Dermis blood vessel endothelial cell (primary cell): Measurements from ENCODE around the gene ABCA1. TPM values are rescaled to one million over a fixed set of nuclear protein-coding genes. Genes with fewer than 3 reads are reported as not detected.
"Not testable (repeated sequence)": the region's sequence is repeated elsewhere in the genome, so short reads cannot be mapped to it uniquely, and the experiment has no call there.

Experiments used
- DNase-seq: peaks from one replicate; pipeline ENCODE4 v3.0.0; 2010
- total RNA-seq: library from RNA; depleted of rRNA; stranded (reverse); fragments of >200 nt; gene quantifications from 2 replicates; pipeline ENCODE4 v1.2.3, GENCODE V29; 2014

Gene ABCA1
- total RNA-seq, 1 donor from 2014 or later: 35.7 TPM

DNA sequence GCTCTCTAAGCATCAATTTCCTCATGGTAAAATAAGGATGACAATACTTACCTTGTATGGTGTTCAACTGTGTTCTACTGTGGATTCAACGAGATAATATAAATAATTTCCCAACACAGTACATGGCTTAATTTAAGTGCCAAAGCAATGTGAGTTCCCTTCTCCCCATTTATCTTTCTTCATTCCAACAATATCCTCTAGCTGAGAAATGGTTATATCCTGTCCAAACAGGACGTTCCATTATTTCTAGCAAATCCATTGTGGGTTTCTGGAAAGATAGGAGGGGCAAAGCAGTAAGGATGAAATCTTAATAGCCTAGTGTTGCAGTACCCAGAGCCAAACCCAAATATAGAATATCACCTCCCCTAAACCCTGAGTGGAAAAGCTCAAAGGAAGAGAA lies 22.0 kb downstream of the ABCA1 start:
- DNase-seq: peak; percentile 19

DNA sequence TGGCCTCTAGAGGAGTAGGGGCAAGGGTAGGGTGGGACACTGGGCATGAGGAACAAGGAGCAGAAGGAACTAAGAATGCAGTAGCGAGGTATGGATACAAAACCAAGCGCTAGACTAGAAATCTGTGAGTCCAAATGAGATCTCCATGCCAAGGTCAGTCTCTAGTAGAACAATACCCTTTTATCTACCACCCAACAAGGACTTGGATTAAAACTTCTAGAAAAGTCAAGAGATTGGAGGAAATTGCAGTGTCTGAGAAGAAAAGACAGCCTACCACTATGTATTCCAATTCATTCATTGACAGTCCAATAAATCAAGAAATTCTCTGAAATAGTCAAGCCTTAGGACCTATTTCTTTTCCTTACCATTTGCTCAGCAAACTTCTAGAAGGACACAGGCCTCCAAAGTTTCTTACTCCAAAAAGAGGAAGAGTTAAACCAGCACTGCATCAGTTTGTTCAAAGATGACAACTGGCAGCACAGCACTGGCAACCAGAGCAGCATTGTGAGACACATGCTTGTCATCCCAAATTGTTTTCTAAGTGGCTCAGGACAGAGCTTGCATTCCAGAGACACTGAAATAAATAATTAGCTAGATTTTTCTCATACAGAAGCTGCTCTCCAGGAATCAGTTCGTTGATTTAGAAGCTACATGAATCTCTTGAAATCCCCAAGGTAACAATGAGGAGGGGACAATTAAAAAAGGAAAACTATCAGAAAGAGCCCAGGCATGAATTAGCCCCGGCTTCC lies 22.6 kb downstream of the ABCA1 start:
- DNase-seq: no peak

DNA sequence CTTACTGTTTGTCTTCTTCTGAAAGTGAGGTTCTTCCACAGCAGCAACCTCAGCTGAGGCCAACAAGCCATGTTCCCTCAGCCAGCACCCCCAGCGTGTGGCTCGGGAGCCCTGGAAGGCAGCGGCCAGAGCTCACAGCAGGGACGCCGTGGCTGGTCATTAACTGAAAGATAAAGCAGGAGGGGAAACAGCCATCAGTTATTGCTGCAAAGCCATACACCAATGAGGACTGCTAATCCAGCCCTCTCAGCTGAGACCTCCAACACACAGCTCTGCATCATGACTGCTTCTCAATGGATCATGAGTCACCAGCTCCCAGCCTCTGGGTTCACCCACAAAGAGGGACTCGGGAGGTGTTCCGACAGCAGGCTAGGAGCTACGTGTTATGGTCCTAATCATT lies 24.3 kb downstream of the ABCA1 start:
- no peak for DNase-seq

DNA sequence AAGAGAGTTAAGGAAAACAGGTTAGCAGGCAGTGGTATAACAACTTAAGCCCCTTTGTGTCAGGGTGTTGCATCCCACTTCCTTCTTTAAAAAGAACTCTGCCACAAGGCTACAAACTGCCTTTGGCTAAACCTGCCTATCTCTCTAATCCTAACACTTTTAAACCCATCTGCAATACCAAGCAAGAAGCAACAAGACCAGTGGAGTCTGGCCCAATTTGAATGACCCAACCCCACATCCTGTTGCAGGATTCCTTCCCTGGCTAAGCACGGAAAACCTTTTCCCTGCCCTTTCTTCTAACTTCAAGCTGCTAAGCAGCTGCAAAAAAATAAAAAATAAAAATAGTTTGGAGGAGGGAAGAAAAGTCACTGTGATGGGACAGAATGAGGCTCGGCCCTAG lies 27.1 kb downstream of the ABCA1 start:
- DNase-seq: no peak

DNA sequence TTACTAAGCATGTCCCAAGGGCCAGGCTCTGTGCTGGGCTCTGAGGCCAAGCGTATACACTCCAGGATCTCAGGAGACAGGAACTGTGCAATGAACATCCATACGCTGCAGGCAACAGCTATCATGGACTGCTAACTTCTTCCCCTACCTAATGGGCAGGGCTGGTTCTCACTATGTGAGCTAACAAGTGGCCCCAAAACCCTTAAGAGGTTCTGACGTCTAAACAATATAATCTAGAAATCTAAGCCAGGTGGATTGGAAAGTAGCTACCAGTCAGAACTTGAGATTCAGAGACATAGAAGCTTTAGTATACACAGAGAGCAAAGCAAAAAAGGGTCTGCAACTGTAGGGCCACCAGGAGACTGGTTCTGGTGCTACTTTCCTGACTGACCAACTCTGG lies 27.6 kb downstream of the ABCA1 start:
- no peak for DNase-seq

DNA sequence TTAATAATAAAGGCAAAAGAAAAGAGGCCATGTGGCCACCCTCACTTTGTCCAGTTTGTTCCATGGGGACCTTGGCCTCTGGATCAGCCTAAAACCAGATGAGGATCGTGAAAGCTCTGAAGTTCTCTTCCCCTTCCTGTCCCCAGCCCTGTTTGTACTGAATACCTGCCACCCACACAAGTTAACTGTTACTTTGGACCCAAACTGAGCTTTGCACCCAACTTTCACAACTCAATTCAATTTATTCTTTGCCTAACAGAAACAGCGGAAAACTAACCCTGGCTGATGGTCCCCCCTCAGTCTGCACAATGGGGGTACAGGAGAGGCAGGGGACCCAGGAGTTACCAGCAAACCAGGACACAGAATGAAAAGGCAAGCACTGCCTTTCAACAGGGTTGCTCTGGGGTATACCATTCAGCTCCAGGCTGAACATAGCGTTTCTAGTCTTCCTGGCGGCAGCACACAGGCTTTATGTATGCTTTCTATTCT lies 28.2 kb downstream of the ABCA1 start:
- no peak for DNase-seq

DNA sequence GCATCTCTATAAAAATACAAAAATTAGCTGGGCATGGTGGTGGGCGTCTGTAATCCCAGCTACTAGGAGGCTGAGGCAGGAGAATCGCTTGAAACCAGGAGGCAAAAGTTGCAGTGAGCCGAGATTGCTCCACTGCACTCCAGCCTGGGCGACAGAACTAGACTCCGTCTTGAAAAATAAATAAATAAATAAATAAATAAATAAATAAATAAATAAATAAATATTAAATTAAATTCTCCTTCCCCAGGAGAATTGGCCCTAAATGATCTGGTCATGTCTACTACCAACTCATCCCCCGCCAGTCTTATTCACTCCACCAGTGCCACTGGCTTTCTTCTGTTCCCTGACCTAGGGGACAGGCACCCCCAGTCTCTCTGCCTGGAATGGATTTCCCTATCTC lies 29.6 kb downstream of the ABCA1 start:
- DNase-seq: not testable (repeated sequence)

DNA sequence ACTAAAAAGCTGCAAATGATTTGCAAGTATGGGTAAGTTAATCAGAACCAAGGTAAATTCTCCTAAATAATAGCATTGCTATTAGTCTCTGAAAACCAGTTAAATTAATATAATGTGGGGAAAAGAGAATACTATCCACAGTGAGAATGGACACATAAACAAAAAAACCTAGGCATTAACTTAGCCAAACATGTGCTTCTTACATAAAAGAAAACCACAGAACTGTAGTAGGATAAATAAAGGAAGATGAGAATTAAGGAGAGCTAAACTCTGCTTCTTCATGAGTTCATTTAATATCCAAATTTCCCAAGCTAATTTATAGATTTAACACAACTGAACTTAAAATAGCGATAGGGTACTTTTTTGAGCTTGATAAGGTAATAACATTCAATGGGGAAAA lies 31.8 kb downstream of the ABCA1 start:
- no peak for DNase-seq

DNA sequence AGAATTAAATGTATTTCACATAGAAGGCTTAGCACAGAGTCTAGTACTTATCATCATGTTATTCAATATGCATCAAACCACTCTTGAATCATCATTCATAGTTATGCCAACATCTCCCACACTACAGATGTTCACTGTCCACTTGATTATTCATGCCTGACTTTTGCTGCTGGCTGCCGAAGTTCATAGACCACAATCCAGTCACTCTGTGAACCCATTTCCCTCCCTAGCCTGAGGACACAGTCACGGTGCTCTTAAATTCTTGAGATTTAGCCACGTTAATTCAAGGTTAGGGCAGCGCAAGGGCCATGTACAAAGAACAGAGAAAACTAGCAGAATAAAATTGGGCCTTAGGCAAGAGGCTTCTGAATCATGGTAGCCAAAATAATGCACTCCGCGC lies 32.4 kb downstream of the ABCA1 start:
- DNase-seq: no peak

DNA sequence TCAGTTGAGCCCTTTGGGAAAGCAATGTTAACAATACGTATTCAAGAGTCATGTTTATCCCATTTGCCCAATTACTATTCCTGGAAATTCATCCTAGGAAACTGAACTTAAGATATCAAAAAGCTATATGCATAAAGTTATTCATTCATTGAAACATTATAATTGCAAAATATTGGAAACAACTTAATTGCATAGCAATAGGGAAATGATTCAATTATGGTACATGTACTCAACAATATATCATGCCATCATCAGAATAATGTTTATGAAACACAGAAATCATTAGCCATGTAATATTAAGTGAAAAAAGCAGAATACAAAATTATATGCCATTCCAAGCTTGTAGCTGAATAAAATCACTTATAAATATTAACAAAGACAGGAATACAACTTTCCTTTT lies 35.3 kb downstream of the ABCA1 start:
- no peak for DNase-seq

DNA sequence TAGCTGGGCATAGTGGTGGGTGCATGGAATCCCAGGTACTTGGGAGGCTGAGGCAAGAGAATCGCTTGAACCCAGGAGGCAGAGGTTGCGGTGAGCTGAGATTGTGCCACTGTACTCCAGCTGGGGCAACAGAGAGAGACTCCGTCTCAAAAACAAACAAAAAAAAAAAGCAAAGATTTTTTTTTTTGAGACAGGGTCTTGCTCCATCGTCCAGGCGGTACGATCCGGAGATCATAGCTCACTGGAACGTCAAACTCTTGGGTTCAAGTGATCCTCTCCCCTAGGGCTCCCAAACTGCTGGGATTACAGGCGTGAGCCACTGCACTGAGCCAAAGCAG lies 37.6 kb downstream of the ABCA1 start:
- no peak for DNase-seq

DNA sequence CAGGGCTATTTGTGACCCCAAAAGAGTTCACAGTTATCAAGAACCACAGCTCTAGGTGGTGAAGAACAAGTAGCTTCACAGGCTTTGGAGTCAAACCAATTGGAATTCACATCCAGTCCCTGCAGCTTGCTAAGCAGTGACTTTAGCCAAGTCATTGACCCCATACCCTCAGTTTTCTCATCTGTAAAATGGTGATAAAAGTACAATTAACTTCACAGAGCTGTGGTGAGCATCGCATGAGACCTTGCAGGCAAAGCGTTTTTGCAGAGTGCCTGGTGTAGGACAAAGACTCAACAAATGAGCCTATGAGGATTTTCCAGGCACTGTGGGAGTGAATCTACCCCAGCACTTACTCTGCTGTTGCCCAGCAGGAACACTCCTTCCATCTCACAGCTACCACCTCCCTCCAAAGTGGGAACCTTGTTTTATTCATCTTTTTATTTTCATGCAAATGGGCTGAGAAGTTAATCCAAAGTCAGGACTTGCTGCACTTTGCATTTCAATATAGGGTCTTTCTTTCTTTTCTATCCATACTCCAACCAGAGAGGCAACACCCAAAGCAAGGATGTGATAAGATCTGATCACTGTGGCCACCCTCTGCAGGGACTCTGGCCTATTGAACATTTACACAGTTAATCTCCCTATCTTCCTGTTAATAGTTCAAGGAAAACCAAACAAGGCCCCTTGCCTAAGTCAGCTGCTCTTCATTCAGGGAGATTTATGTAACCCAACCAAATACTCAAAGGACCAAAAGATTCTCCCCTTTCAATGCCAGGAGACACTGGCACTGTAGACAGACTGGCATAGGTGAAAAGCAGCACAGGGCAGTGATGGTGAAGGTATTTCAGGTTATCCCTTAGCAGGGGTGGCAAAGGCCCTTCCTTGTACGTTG lies 41.9 kb downstream of the ABCA1 start:
- no peak for DNase-seq

DNA sequence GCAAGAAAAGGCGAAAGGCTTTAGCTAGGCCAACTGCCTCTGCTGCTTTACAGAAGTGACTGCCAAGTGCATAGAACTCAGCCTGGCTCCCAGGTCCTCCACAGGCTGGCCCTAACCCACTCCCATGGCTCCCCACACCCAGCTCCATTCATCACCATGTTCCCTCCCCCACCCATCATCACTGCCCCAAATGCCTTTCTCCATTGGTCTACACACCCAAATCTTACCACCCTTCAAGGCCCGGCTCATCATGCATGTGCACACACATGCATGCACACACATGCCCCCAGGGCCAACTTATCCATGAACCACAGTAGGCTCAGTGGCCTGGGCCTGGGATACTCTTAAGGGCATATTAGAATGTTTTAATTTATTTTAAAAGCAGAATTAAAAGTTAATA lies 44.8 kb downstream of the ABCA1 start:
- no peak for DNase-seq

DNA sequence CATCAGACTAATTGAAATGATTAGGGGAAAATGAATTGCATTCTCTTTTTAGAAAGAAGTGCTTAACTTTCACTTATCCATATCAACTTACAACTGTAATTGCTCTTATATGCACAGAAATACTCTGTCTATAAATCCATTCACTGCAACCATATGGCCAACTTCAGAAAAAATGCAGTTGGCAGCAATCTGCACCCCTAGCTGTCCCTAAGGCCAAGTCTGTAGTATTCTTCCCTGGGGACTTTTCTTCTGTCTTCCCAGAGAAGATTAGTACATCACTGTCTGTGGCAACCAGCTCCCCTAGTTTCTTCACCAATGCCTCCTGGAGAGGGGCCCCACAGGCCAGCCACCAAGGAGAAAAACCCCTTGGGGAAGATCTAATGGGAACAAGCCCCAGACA lies 45.4 kb downstream of the ABCA1 start:
- no peak for DNase-seq

DNA sequence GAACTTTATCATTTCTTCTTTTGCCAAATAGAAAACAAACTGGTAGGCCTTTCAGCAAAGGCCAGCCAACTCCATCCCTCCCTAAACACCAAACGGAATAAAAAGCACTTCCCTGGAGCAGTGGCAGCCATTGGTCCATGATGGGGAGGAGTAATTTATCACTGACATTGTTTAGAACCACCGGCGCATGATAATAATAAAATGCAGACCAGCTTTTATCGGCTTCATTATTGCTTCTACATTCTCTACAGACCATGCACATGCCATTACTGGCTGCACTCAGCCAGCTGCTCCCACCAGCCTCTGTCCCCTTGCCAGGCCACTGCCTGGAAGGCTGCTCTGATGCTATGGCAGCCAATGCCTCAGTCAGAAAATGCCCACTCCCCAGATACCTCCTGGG lies 45.9 kb downstream of the ABCA1 start:
- DNase-seq: no peak

DNA sequence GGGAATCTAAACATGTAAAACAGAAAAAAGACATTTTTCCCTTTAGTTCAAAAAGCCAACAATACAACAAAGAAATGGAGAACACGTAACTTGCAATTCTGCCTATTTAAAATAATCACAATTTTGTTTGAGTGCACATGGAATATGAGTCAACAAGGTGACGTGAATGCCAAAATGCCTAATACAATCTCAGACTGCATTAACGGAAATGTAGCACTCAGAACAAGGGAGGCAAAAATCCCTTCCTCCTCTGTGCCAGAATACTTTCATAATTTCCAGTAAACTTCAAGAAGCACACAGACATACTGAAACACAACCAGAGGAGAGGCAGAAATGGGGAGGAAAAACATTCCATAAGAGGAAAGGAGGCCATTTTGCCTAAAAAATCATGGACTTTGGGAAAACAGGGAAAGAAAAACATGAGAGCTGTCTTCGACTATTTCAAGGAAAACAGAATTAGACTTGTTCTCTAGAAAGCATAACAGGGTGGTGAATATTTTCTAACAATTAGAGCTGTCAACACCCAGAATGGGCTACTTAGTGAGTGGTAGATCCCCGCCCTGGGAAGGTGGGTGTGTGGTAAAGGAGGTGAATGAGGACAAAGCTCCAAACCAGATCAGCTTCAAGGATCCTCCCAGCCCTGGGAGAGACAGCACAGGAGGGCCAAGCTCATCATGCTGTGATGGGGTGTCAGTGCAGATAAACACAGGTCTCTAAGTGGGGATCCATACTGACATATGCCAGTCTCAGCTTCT lies 48.2 kb downstream of the ABCA1 start:
- peak; percentile 37 for DNase-seq

DNA sequence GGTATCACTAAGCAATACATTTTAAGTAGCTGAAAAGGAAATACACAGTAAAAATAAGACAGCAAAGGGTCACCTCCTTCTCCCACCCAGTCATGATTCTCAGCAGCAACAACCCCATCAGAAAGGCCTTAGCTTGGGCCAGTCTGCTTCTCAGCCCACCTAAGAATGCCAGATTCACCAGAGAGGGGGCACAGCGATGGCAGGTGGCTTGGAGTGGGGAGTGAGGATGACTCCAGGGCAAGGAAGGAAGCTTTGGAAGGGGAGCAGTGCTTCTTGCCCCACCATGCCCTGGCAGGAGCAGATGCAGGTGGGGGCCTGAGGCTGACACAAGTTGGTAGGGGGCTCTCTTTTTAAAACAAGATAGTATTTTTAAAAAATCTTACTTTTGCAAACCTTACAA lies 51.4 kb downstream of the ABCA1 start:
- no peak for DNase-seq

DNA sequence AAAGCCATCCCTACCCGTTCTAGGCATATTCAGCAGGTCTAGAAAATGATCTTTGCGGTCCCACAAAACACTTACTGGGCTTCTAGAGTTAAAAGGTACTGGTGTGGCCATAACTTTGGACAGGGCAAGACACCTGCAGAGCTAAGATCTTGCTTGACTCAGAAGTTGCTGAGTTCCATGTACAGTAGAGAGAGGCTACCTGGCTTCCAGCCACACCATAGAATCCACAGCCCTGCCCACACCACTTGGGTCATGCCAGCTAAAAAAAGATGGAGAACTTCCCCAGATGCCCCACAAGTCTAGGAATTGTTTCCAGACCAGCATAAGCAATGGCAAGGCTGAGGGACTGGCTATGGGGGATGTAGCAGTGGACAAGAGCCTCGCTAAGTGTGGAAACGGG lies 52.1 kb downstream of the ABCA1 start:
- no peak for DNase-seq

DNA sequence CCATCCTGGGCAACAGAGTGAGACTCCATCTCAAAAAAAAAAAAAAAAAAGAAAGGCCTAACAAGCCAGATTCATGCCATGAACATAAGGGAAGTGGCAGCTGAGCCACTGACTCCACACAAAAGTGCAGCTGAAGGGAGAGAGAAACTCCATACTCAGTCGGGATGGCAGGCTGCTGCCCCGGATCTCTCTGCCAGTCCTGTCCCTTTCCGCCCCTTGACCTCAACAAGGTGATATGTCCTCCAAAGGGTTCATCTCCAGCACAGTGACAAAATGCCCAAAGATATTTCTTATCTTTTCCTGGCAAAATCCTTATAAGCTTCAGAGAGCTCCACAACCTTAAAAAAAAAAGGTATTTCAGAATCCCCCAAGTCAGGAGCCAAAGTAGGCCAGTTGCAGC lies 52.6 kb downstream of the ABCA1 start:
- DNase-seq: no peak

DNA sequence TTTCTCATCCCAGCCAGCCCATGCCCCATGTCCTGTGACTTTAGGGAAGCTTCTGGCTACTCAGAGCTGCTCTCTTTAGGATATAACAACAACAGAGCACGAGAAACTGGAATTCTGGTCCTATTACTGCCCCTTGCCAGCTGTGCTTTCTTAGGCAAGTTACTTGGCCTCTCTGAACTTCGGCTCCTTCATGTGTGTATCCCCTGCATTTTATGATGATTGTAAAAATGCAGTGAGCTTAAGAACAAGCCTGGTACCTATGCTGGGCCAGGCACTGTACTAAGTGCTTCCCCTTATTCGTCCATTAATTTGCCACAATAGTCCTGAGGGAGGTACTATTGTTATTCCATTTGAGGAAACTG lies 54.5 kb downstream of the ABCA1 start:
- no peak for DNase-seq

DNA sequence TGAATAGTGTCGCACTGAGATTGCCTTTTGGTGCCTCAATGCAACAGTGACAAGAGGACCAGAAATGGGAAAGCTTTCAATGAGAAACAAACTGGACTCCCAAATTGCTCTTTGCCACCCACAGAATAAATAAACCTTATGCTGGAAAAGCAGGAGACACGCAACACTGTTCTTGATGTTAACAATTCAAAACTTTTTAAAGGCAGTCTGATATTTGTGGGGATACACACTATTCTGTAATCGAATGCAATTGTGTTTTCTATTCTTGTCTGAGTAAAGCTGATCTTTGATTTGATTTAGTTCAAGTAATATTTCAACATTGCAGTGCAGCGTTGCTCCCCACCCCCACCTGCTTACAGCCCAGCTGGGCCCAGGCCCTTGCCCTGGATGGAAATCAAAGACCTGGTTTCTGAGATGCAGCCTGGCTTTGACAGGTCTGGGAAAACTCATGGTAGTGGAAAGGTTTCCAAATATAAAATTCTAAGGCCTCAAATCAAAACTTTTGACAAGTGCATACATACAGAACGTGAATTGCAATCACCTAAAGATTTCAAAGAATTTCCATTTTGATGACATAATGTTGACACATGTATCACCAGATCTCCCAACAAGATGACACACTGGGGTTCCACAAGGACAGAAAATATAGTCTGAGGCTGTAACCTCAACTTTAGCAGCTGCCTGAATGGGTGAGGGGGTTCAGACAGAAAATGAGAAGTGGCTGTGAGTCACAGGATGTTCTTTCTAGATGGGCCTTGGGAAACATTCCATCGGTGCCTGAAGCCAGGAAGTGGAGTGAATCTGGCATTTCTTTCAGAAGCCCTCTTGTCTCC lies 55.1 kb downstream of the ABCA1 start:
- peak; percentile 86 for DNase-seq

DNA sequence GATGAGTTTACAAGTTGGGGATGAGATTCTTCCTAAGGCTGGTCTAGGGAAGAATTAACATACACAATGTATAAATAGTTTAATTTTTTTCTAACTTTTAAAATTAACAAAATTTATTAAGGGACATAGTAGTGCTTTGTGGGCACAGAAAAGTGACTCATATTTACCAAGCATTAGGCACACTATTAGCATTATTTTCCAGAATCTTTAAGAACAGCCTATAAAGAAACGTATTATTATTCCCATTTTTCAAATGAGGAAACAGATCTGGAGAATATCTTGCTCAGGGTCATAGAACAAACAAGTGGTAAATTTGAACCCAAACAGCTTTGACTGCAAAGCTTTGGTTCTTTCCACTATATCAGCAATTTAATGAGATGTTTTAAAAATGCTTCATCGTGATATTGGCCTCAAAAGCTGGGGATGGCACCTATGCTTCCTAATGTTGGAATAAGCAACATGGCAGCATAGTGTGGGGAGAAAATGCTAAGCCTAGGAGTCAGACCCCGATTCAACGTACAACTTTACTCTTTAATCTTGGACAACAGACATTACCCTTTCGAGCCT lies 55.9 kb downstream of the ABCA1 start:
- no peak for DNase-seq
